ENCODE measurements around the gene LRTM2. TPM values are rescaled to one million over a fixed set of nuclear protein-coding genes. Genes with fewer than 3 reads are reported as not detected.

Gene LRTM2
- total RNA-seq, 3 donors from 2014 or later (not counting 1 experiment from before 2014, with no cell fraction given), result not detected

DNA sequence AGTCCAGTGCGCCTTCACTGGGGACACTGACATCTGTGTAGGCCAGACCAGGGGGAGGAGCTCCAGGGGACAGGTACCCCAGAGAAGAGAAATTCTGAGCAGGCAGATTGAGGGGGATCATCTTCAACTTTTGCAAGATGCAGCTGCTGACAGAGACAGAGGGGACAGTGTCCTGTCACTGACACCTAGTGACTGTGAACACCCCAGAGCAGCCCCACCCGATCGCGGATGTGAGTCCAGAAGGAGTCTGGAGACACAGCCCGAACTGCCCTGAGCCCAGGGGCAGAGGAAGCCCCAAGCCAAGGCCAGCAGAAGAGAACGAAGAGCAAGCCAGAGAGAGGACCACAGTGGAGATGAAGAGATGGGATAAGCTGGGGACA is 21.7 kb upstream of the LRTM2 start:
- WGBS (ENCODE audit: insufficient coverage), result 96% methylated on average over 6 of the region's 6 CpGs
- Histone ChIP-seq H3K4me1 (ENCODE audit: control insufficient read depth, insufficient read depth, low read length) (peaks cover 22% of the 10 kb centered on the region), H3K27ac (ENCODE audit: low read length) (no peak overlapping the region), H3K9me3 (ENCODE audit: control insufficient read depth, insufficient read depth, low read length) (no peaks in the 10 kb centered on the region), H3K36me3 (ENCODE audit: control insufficient read depth, insufficient read depth, low read length) (no peaks in the 10 kb centered on the region), H3K27me3 (ENCODE audit: control insufficient read depth, insufficient read depth, low read length) (no peaks in the 10 kb centered on the region), H3K4me3 (ENCODE audit: low read length) (no peak overlapping the region)
- Mint-ChIP-seq H3K9me3 (no peaks in the 10 kb centered on the region), H3K4me1 (peaks cover 7 to 16% of the 10 kb centered on the region in 2 donors), H3K36me3 (no peaks in the 10 kb centered on the region), H3K27ac (peak overlapping the region; percentile 17 to 83), H3K27me3 (ENCODE audit: low read depth in 2 of 2) (no peaks in the 10 kb centered on the region), H3K4me3 (no peak overlapping the region)
- no peak for ATAC-seq
- intact Hi-C loops (cut with micrococcal nuclease), result loop anchor here (5.0 kb wide), 1 partner anchor 494 kb away; no protein-coding TSS in a partner anchor
- DNase-seq, result no peak
- TF ChIP-seq, protein P1, sequence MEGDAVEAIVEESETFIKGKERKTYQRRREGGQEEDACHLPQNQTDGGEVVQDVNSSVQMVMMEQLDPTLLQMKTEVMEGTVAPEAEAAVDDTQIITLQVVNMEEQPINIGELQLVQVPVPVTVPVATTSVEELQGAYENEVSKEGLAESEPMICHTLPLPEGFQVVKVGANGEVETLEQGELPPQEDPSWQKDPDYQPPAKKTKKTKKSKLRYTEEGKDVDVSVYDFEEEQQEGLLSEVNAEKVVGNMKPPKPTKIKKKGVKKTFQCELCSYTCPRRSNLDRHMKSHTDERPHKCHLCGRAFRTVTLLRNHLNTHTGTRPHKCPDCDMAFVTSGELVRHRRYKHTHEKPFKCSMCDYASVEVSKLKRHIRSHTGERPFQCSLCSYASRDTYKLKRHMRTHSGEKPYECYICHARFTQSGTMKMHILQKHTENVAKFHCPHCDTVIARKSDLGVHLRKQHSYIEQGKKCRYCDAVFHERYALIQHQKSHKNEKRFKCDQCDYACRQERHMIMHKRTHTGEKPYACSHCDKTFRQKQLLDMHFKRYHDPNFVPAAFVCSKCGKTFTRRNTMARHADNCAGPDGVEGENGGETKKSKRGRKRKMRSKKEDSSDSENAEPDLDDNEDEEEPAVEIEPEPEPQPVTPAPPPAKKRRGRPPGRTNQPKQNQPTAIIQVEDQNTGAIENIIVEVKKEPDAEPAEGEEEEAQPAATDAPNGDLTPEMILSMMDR (IDR thresholded peaks at IDR 0.05), result no peak

DNA sequence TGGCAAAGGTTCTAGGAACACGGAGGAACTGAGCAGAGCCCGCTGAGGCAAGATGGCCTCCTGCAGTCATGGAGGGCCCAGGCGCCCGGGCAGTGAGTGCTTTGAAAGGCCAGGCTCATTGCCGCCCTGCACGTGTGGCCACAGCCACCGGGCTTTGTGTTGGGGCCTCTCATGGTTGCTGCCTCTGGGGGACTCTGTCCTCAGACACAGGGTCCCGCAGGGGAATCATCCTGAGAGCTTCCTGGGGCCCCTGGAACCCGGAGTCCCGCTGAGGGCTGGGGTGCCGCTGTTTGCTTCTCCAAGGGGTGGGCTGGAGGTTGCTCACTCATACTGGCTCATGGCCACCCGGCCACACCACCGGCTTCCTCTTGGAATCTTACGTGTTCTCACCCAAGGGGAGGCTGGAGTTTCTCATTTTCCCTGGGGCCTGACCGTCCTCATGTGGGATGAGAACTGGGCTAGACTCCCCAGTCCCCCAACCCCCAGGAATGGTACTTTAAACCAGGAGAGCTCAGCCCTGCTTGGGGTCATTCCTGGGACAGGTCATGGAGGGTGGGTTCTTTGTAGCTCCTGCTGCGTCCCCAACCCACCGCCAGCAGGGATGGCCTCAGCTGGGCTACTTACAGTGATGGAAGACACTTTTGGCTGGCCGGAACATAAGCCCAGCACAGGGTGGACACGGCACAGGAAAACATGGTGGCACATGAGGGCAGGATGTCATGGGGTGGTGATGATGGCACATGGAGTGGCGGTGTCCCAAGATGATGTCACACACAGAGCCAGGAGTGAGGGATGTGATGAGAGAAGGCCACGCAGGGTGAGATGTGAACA is 21.1 kb upstream of the LRTM2 start:
- peaks cover 8 to 17% of the 10 kb centered on the region in 2 donors for H3K4me1 Mint-ChIP-seq
- no peaks in the 10 kb centered on the region for H3K27me3 ChIP-seq (ENCODE audit: control insufficient read depth, insufficient read depth, low read length)
- H3K4me3 ChIP-seq (ENCODE audit: low read length), result no peak overlapping the region
- peak in 1 of 2 donors; percentile 12 for DNase-seq
- H3K9me3 Mint-ChIP-seq, result no peaks in the 10 kb centered on the region
- H3K27ac ChIP-seq (ENCODE audit: low read length), result no peak overlapping the region
- no peak overlapping the region for H3K4me3 Mint-ChIP-seq
- no peaks in the 10 kb centered on the region for H3K27me3 Mint-ChIP-seq (ENCODE audit: low read depth in 2 of 2)
- ATAC-seq, result no peak
- H3K27ac Mint-ChIP-seq, result peak overlapping the region; percentile 17 to 83
- H3K9me3 ChIP-seq (ENCODE audit: control insufficient read depth, insufficient read depth, low read length), result no peaks in the 10 kb centered on the region
- no peaks in the 10 kb centered on the region for H3K36me3 Mint-ChIP-seq
- WGBS (ENCODE audit: insufficient coverage), result 94% methylated on average over 21 of the region's 21 CpGs
- H3K36me3 ChIP-seq (ENCODE audit: control insufficient read depth, insufficient read depth, low read length), result no peaks in the 10 kb centered on the region
- H3K4me1 ChIP-seq (ENCODE audit: control insufficient read depth, insufficient read depth, low read length), result peaks cover 22% of the 10 kb centered on the region
- intact Hi-C loops (cut with micrococcal nuclease), result loop anchor here (5.0 kb wide), 1 partner anchor 493 kb away; no protein-coding TSS in a partner anchor
- TF ChIP-seq, protein P1 (IDR thresholded peaks at IDR 0.05), result no peak

DNA sequence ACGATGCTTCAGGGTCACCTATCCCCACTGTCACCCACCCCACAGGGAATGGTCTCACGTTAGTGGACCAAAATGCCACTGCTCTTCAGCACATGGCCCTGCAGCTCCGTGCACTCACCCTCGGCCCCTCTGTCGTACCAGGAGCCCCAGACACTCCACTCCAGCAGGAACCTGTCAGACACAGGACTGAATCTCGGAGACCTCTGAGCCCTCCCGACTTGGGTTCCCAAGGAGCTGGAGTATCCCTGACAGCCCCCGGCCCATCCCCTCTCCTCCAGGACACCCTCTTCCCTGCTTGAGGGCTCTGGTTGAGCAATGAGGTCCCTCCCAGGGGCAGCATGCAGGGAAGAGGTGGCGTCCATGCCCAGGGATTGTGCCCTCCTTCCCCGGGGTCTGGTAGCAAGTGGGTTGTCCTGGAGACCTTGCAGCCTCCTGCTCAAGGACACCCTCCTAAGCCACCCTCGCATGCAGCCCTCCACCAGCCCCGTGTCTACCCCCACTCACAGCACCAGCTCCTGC is 20.4 kb upstream of the LRTM2 start:
- DNase-seq (no peak), ATAC-seq (no peak)
- Mint-ChIP-seq H3K9me3 (no peaks in the 10 kb centered on the region), H3K4me3 (no peak overlapping the region), H3K36me3 (no peaks in the 10 kb centered on the region), H3K27ac (no peak overlapping the region), H3K27me3 (ENCODE audit: low read depth in 2 of 2) (no peaks in the 10 kb centered on the region), H3K4me1 (peaks cover 14 to 23% of the 10 kb centered on the region in 2 donors)
- Histone ChIP-seq H3K27ac (ENCODE audit: low read length) (no peak overlapping the region), H3K9me3 (ENCODE audit: control insufficient read depth, insufficient read depth, low read length) (no peaks in the 10 kb centered on the region), H3K4me3 (ENCODE audit: low read length) (no peak overlapping the region), H3K4me1 (ENCODE audit: control insufficient read depth, insufficient read depth, low read length) (peaks cover 28% of the 10 kb centered on the region), H3K36me3 (ENCODE audit: control insufficient read depth, insufficient read depth, low read length) (no peaks in the 10 kb centered on the region), H3K27me3 (ENCODE audit: control insufficient read depth, insufficient read depth, low read length) (no peaks in the 10 kb centered on the region)
- TF ChIP-seq, protein P1 (IDR thresholded peaks at IDR 0.05), result no peak
- intact Hi-C loops (cut with micrococcal nuclease), result loop anchor here (5.0 kb wide), 1 partner anchor 492 kb away; no protein-coding TSS in a partner anchor
- 90% methylated on average over 12 of the region's 12 CpGs for WGBS (ENCODE audit: insufficient coverage)
